Measurements from ENCODE around the gene GRN. TPM values are rescaled to one million over a fixed set of nuclear protein-coding genes. Genes with fewer than 3 reads are reported as not detected.

The GRN gene
- polyA plus RNA-seq, 1 of the 3 experiments (the other 2 are of a cell fraction): 442 TPM

- TF ChIP-seq CHD2 (IDR thresholded peaks at IDR 0.05; ENCODE audit: low read length, partially characterized antibody) (peak; percentile 36), JUND (IDR thresholded peaks at IDR 0.05) (no peak), ELF1 (IDR thresholded peaks at IDR 0.05) (no peak), POLR2AphosphoS5 (IDR thresholded peaks at IDR 0.05; ENCODE audit: low read depth, low read length) (peak; percentile 66; the same call in 1 of the 2 replicates), SIN3A (IDR thresholded peaks at IDR 0.05; ENCODE audit: borderline replicate concordance, low read depth, low read length) (no peak), YY1 (IDR thresholded peaks at IDR 0.05; ENCODE audit: low read depth) (no peak)
Observed at GRCh38 chr17:44324571-44325275, 20.4 kb upstream of the GRN start, which contains the start of gene SLC25A39 (continued).

GRCh38 chr17:44326861-44327444 is 18.1 kb upstream of the GRN start:
- POLR2A ChIA-PET: interaction anchor here (0.7 to 1.8 kb wide), 5 partner anchors 9 to 107 kb away, joined by 3 to 6 read pairs (median 3); partner anchors contain the start of genes RUNDC3A and UBTF
- 39% methylated on average over 30 of the region's 31 CpGs for WGBS (ENCODE audit: low lambda C conversion rate)

More at GRCh38 chr17:44326861-44327444, 18.1 kb upstream of the GRN start:
- H3K4me2 ChIP-seq: no peak overlapping the region; the same call in 1 of the 2 replicates
- CTCF ChIA-PET: interaction anchor here (0.8 to 1.2 kb wide), 4 partner anchors 23 to 131 kb away, joined by 3 read pairs; no protein-coding TSS in a partner anchor
- H3K4me1 ChIP-seq (ENCODE audit: control insufficient read depth in 1 of 2, insufficient read depth in 2 of 2, low read depth in 1 of 2, low read length in 1 of 2): peaks cover 0 to 15% of the 10 kb centered on the region in 2 experiments; a peak in 1 of 4 replicates
- no peak overlapping the region for H2AFZ ChIP-seq (ENCODE audit: low read depth)
- peaks cover 12% of the 10 kb centered on the region for H3K79me2 ChIP-seq (ENCODE audit: insufficient read depth)
- TF ChIP-seq ELF1 (IDR thresholded peaks at IDR 0.05) (peak; percentile 47), ZBTB33 (IDR thresholded peaks at IDR 0.05; ENCODE audit: borderline replicate concordance, low read depth) (no peak), CHD2 (IDR thresholded peaks at IDR 0.05; ENCODE audit: low read length, partially characterized antibody) (peak; percentile 77), USF1 (IDR thresholded peaks at IDR 0.05; ENCODE audit: borderline replicate concordance, low read depth) (peak; percentile 89), USF2 (IDR thresholded peaks at IDR 0.05; ENCODE audit: borderline replicate concordance, low read depth, low read length) (peak; percentile 40; the same call in 1 of the 2 replicates), RFX5 (IDR thresholded peaks at IDR 0.05; ENCODE audit: low read length) (no peak), MEF2A (IDR thresholded peaks at IDR 0.05; ENCODE audit: borderline replicate concordance, low read depth) (no peak; the same call in 1 of the 2 replicates), POLR2AphosphoS5 (IDR thresholded peaks at IDR 0.05; ENCODE audit: low read depth, low read length) (0 out of 2 replicates have a peak, but pooled peaks have one; percentile 15), SIN3A (IDR thresholded peaks at IDR 0.05; ENCODE audit: borderline replicate concordance, low read depth, low read length) (peak; percentile 89; the same call in 1 of the 2 replicates), IRF3 (IDR thresholded peaks at IDR 0.05; ENCODE audit: low read depth, low read length) (no peak), RAD21 (IDR thresholded peaks at IDR 0.05; ENCODE audit: low read length) (no peak; the same call in 1 of the 2 replicates), RCOR1 (IDR thresholded peaks at IDR 0.05; ENCODE audit: low read length) (no peak), EP300 (IDR thresholded peaks at IDR 0.05; ENCODE audit: borderline replicate concordance in 1 of 2, low read depth in 1 of 2, low read length in 1 of 2) (peak in 1 of 2 experiments; percentile 19; a peak in 1 of 4 replicates), MXI1 (IDR thresholded peaks at IDR 0.05; ENCODE audit: low read depth, low read length) (peak; percentile 98), TCF12 (IDR thresholded peaks at IDR 0.05) (peak; percentile 4; the same call in 1 of the 2 replicates)
- TF ChIP-seq, protein P1, sequence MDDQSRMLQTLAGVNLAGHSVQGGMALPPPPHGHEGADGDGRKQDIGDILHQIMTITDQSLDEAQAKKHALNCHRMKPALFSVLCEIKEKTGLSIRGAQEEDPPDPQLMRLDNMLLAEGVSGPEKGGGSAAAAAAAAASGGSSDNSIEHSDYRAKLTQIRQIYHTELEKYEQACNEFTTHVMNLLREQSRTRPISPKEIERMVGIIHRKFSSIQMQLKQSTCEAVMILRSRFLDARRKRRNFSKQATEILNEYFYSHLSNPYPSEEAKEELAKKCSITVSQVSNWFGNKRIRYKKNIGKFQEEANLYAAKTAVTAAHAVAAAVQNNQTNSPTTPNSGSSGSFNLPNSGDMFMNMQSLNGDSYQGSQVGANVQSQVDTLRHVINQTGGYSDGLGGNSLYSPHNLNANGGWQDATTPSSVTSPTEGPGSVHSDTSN (IDR thresholded peaks at IDR 0.05): peak; percentile 45
- TF ChIP-seq, protein P2, sequence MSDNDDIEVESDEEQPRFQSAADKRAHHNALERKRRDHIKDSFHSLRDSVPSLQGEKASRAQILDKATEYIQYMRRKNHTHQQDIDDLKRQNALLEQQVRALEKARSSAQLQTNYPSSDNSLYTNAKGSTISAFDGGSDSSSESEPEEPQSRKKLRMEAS (IDR thresholded peaks at IDR 0.05; ENCODE audit: low read depth): peak; percentile 99
- no peaks in the 10 kb centered on the region for H3K9me2 ChIP-seq
- no peaks in the 10 kb centered on the region for H3K27me3 ChIP-seq (ENCODE audit: insufficient read depth)
- H3K4me3 ChIP-seq (ENCODE audit: low read depth in 2 of 2, low read length in 1 of 2): no peak overlapping the region
- no peak overlapping the region for H3K9ac ChIP-seq
- H3K27ac ChIP-seq (ENCODE audit: low read depth in 2 of 2, low read length in 1 of 2): no peak overlapping the region; a peak in 1 of 4 replicates
- DNase-seq: peak; percentile 94
- H3F3A ChIP-seq (replicated peaks; ENCODE audit: insufficient read depth): peaks cover 9% of the 10 kb centered on the region
- H3K9me3 ChIP-seq: no peaks in the 10 kb centered on the region
- H3K36me3 ChIP-seq (replicated peaks in 1 of 2; ENCODE audit: control insufficient read depth in 1 of 2, insufficient read depth in 2 of 2, low read length in 1 of 2): peaks cover 4 to 5% of the 10 kb centered on the region in 2 experiments
- H4K20me1 ChIP-seq (ENCODE audit: insufficient read depth): no peaks in the 10 kb centered on the region

Measured in SK-N-SH (cell line).